ENCODE results near the gene NCKAP5. TPM values are rescaled to one million over a fixed set of nuclear protein-coding genes. Genes with fewer than 3 reads are reported as not detected.

The NCKAP5 gene
- total and polyA plus RNA-seq, 2 of the 13 experiments (the other 11 are each of a cell fraction or from before 2014, with no cell fraction given): 0.01 TPM; not detected in 1

DNA sequence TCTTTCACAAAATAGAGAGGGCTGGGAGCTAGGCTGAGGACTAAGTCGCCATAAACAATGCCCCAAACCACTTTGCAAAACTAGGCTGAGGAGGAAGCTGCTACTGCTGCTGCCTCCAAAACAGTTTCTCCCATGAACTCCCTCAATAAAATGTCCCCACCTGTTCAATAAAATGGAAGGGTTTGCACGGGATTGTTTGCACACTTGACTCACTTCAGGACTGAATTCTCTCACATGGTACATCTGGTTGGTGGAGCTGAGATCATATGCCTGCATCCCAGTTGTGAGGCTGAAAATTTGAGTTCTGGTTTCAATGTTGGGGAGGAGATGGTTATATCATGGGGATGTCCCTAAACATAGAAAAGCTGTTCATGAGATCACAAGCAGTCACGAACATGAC, 26.5 kb downstream of the NCKAP5 start:
- H3K79me2 ChIP-seq (ENCODE audit: insufficient read depth, low read length): no peaks in the 10 kb centered on the region
- H3K4me1 ChIP-seq (ENCODE audit: insufficient read depth, low read length): no peaks in the 10 kb centered on the region
- TF ChIP-seq ZNF703 (CRISPR knock-in tag; IDR thresholded peaks at IDR 0.05; ENCODE audit: borderline replicate concordance) (no peak), MED1 (CRISPR knock-in tag; IDR thresholded peaks at IDR 0.05) (no peak), BRCA1 (CRISPR knock-in tag; IDR thresholded peaks at IDR 0.05) (no peak), KLF16 (CRISPR knock-in tag; IDR thresholded peaks at IDR 0.05) (no peak), THAP9 (CRISPR knock-in tag; IDR thresholded peaks at IDR 0.05; ENCODE audit: borderline replicate concordance) (no peak), TCF12 (IDR thresholded peaks at IDR 0.05) (no peak), TCF12 (CRISPR knock-in tag; IDR thresholded peaks at IDR 0.05) (no peak), ERF (CRISPR knock-in tag; IDR thresholded peaks at IDR 0.05) (no peak), KLF15 (CRISPR knock-in tag; IDR thresholded peaks at IDR 0.05; ENCODE audit: borderline replicate concordance) (no peak), ZNF580 (CRISPR knock-in tag; IDR thresholded peaks at IDR 0.05; ENCODE audit: borderline replicate concordance, low read depth) (no peak)
- POLR2A ChIA-PET: no interaction called here
- no peak overlapping the region for H3K4me3 ChIP-seq (replicated peaks in 1 of 3; ENCODE audit: insufficient read depth in 1 of 3, low read depth in 2 of 3, low read length in 3 of 3)
- BruUV-seq (replicated peaks): no TSS peak
- 29% methylated on average over 3 of the region's 3 CpGs for WGBS (ENCODE audit: low lambda C conversion rate)
- no peak overlapping the region for H3K9ac ChIP-seq (ENCODE audit: insufficient read depth, low read depth, low read length)
- in situ Hi-C loops (cut with HindIII; ENCODE audit: extremely low pct_ligation_motif_present, low pct_unique_long_range_greater_than_20kb) (no loop called here), intact Hi-C loops (cut with micrococcal nuclease; ENCODE audit: unreplicated experiment) (no loop called here)
- DNase-seq (ENCODE audit: low spot score): no peak
- no peak overlapping the region for H2AFZ ChIP-seq (ENCODE audit: low read length)
- no peaks in the 10 kb centered on the region for H3K9me3 ChIP-seq (ENCODE audit: low read length)
- no peak overlapping the region for H3K4me2 ChIP-seq (ENCODE audit: low read depth, low read length)
- no peaks in the 10 kb centered on the region for H3K27me3 ChIP-seq (ENCODE audit: control insufficient read depth in 1 of 2, insufficient read depth in 2 of 2, low read length in 2 of 2)
- FAIRE-seq: no peak
- ATAC-seq: no peak
- no peaks in the 10 kb centered on the region for H4K20me1 ChIP-seq (ENCODE audit: insufficient read depth, low read length)
- no peaks in the 10 kb centered on the region for H3K36me3 ChIP-seq (replicated peaks in 1 of 2; ENCODE audit: control insufficient read depth in 1 of 2, insufficient read depth in 2 of 2, low read length in 2 of 2)
- no peak overlapping the region for H3K27ac ChIP-seq (ENCODE audit: extremely low read length, insufficient read depth, low read length)
- CTCF ChIA-PET (ENCODE audit: low intra/inter-chr PET ratio, low total read pairs): no interaction called here

Data from HepG2 (cell line).